ENCODE data around the gene SSMEM1. TPM values are rescaled to one million over a fixed set of nuclear protein-coding genes. Genes with fewer than 3 reads are reported as not detected.
"Not testable (repeated sequence)": the region's sequence is repeated elsewhere in the genome, so short reads cannot be mapped to it uniquely, and the experiment has no call there.

Gene SSMEM1
- total and polyA plus RNA-seq, 9 donors: 0.11 to 0.12 TPM; not detected in 7

- Histone ChIP-seq H3K36me3 (ENCODE audit: control insufficient read depth, insufficient read depth, low read length) (no peaks in the 10 kb centered on the region), H3K4me3 (ENCODE audit: low read length) (no peak overlapping the region), H3K27me3 (ENCODE audit: control insufficient read depth, insufficient read depth, low read length) (no peaks in the 10 kb centered on the region), H3K27ac (ENCODE audit: low read length) (no peak overlapping the region), H3K4me1 (ENCODE audit: control insufficient read depth, insufficient read depth, low read length) (no peaks in the 10 kb centered on the region), H3K9me3 (replicated peaks; ENCODE audit: control insufficient read depth, low read depth, low read length) (peaks cover 2% of the 10 kb centered on the region)
- DNase-seq: peak; percentile 24
- WGBS (ENCODE audit: insufficient coverage): 90% methylated on average over 2 of the region's 5 CpGs
Observed at GRCh38 chr7:130242198-130243014, 34.7 kb downstream of the SSMEM1 start.

- not testable (repeated sequence) for H3K4me1 ChIP-seq (ENCODE audit: control insufficient read depth, insufficient read depth, low read length); H3K4me3 ChIP-seq (ENCODE audit: low read length); H3K36me3 ChIP-seq (ENCODE audit: control insufficient read depth, insufficient read depth, low read length); H3K9me3 ChIP-seq (replicated peaks; ENCODE audit: control insufficient read depth, low read depth, low read length); H3K27me3 ChIP-seq (ENCODE audit: control insufficient read depth, insufficient read depth, low read length)
- DNase-seq: peak; percentile 86
- H3K27ac ChIP-seq (ENCODE audit: low read length): peak overlapping the region; percentile 57
- 0% methylated on average over 1 of the region's 1 CpG for WGBS (ENCODE audit: insufficient coverage)
Observed at GRCh38 chr7:130243486-130243885, 35.8 kb downstream of the SSMEM1 start.

GRCh38 chr7:130246491-130246890, 38.8 kb downstream of the SSMEM1 start:
- not testable (repeated sequence) for H3K27ac ChIP-seq (ENCODE audit: low read length); H3K4me1 ChIP-seq (ENCODE audit: control insufficient read depth, insufficient read depth, low read length); H3K27me3 ChIP-seq (ENCODE audit: control insufficient read depth, insufficient read depth, low read length); H3K4me3 ChIP-seq (ENCODE audit: low read length); H3K9me3 ChIP-seq (replicated peaks; ENCODE audit: control insufficient read depth, low read depth, low read length); H3K36me3 ChIP-seq (ENCODE audit: control insufficient read depth, insufficient read depth, low read length); DNase-seq
- WGBS (ENCODE audit: insufficient coverage): no CpG with 5 or more reads among the region's 1 CpG

- not testable (repeated sequence) for H3K4me1 ChIP-seq (ENCODE audit: control insufficient read depth, insufficient read depth, low read length); H3K36me3 ChIP-seq (ENCODE audit: control insufficient read depth, insufficient read depth, low read length)
- WGBS (ENCODE audit: insufficient coverage): 80% methylated on average over 1 of the region's 5 CpGs
Observed at GRCh38 chr7:130248842-130249241, 41.2 kb downstream of the SSMEM1 start.

GRCh38 chr7:130249626-130250025, 42.0 kb downstream of the SSMEM1 start:
- H3K36me3 ChIP-seq (ENCODE audit: control insufficient read depth, insufficient read depth, low read length); H3K4me1 ChIP-seq (ENCODE audit: control insufficient read depth, insufficient read depth, low read length); DNase-seq; H3K27ac ChIP-seq (ENCODE audit: low read length); H3K4me3 ChIP-seq (ENCODE audit: low read length); H3K9me3 ChIP-seq (replicated peaks; ENCODE audit: control insufficient read depth, low read depth, low read length); H3K27me3 ChIP-seq (ENCODE audit: control insufficient read depth, insufficient read depth, low read length): not testable (repeated sequence)
- no CpG with 5 or more reads among the region's 3 CpGs for WGBS (ENCODE audit: insufficient coverage)

More at GRCh38 chr7:130248842-130249241, 41.2 kb downstream of the SSMEM1 start:
- H3K27ac ChIP-seq (ENCODE audit: low read length); H3K27me3 ChIP-seq (ENCODE audit: control insufficient read depth, insufficient read depth, low read length); DNase-seq; H3K9me3 ChIP-seq (replicated peaks; ENCODE audit: control insufficient read depth, low read depth, low read length); H3K4me3 ChIP-seq (ENCODE audit: low read length): not testable (repeated sequence)

- 71% methylated on average over 5 of the region's 6 CpGs for WGBS (ENCODE audit: insufficient coverage)
- H3K9me3 ChIP-seq (replicated peaks; ENCODE audit: control insufficient read depth, low read depth, low read length): peaks cover 26% of the 10 kb centered on the region
- no peak overlapping the region for H3K27ac ChIP-seq (ENCODE audit: low read length)
- no peak overlapping the region for H3K4me3 ChIP-seq (ENCODE audit: low read length)
- H3K4me1 ChIP-seq (ENCODE audit: control insufficient read depth, insufficient read depth, low read length): no peaks in the 10 kb centered on the region
- H3K27me3 ChIP-seq (ENCODE audit: control insufficient read depth, insufficient read depth, low read length): no peaks in the 10 kb centered on the region
- DNase-seq: no peak
- H3K36me3 ChIP-seq (ENCODE audit: control insufficient read depth, insufficient read depth, low read length): no peaks in the 10 kb centered on the region
Observed at GRCh38 chr7:130254555-130254954, 46.9 kb downstream of the SSMEM1 start.

- Histone ChIP-seq H3K4me1 (ENCODE audit: control insufficient read depth, insufficient read depth, low read length) (no peaks in the 10 kb centered on the region), H3K9me3 (replicated peaks; ENCODE audit: control insufficient read depth, low read depth, low read length) (peaks cover 43% of the 10 kb centered on the region), H3K4me3 (ENCODE audit: low read length) (no peak overlapping the region), H3K36me3 (ENCODE audit: control insufficient read depth, insufficient read depth, low read length) (no peaks in the 10 kb centered on the region), H3K27ac (ENCODE audit: low read length) (no peak overlapping the region), H3K27me3 (ENCODE audit: control insufficient read depth, insufficient read depth, low read length) (no peaks in the 10 kb centered on the region)
- 100% methylated on average over 1 of the region's 2 CpGs for WGBS (ENCODE audit: insufficient coverage)
- no peak for DNase-seq
Observed at GRCh38 chr7:130256704-130257103, 49.0 kb downstream of the SSMEM1 start.

- no CpG with 5 or more reads among the region's 1 CpG for WGBS (ENCODE audit: insufficient coverage)
- Histone ChIP-seq H3K4me3 (ENCODE audit: low read length) (no peak overlapping the region), H3K9me3 (replicated peaks; ENCODE audit: control insufficient read depth, low read depth, low read length) (peaks cover 43% of the 10 kb centered on the region), H3K36me3 (ENCODE audit: control insufficient read depth, insufficient read depth, low read length) (no peaks in the 10 kb centered on the region), H3K4me1 (ENCODE audit: control insufficient read depth, insufficient read depth, low read length) (peaks cover 6% of the 10 kb centered on the region), H3K27ac (ENCODE audit: low read length) (no peak overlapping the region), H3K27me3 (ENCODE audit: control insufficient read depth, insufficient read depth, low read length) (no peaks in the 10 kb centered on the region)
- no peak for DNase-seq
Observed at GRCh38 chr7:130258494-130259078, 50.9 kb downstream of the SSMEM1 start.

GRCh38 chr7:130262448-130262847, 54.8 kb downstream of the SSMEM1 start:
- DNase-seq: peak; percentile 31
- Histone ChIP-seq H3K4me3 (ENCODE audit: low read length) (no peak overlapping the region), H3K4me1 (ENCODE audit: control insufficient read depth, insufficient read depth, low read length) (peaks cover 6% of the 10 kb centered on the region), H3K27ac (ENCODE audit: low read length) (no peak overlapping the region), H3K9me3 (replicated peaks; ENCODE audit: control insufficient read depth, low read depth, low read length) (peaks cover 27% of the 10 kb centered on the region), H3K27me3 (ENCODE audit: control insufficient read depth, insufficient read depth, low read length) (no peaks in the 10 kb centered on the region), H3K36me3 (ENCODE audit: control insufficient read depth, insufficient read depth, low read length) (no peaks in the 10 kb centered on the region)
- WGBS (ENCODE audit: insufficient coverage): 72% methylated on average over 2 of the region's 2 CpGs

GRCh38 chr7:130263130-130263529, 55.5 kb downstream of the SSMEM1 start:
- Histone ChIP-seq H3K4me3 (ENCODE audit: low read length) (no peak overlapping the region), H3K27me3 (ENCODE audit: control insufficient read depth, insufficient read depth, low read length) (no peaks in the 10 kb centered on the region), H3K36me3 (ENCODE audit: control insufficient read depth, insufficient read depth, low read length) (no peaks in the 10 kb centered on the region), H3K27ac (ENCODE audit: low read length) (no peak overlapping the region), H3K4me1 (ENCODE audit: control insufficient read depth, insufficient read depth, low read length) (peaks cover 6% of the 10 kb centered on the region), H3K9me3 (replicated peaks; ENCODE audit: control insufficient read depth, low read depth, low read length) (peaks cover 23% of the 10 kb centered on the region)
- WGBS (ENCODE audit: insufficient coverage): 29% methylated on average over 1 of the region's 2 CpGs
- DNase-seq: peak; percentile 30
